ENCODE results near the gene SPINT2. TPM values are rescaled to one million over a fixed set of nuclear protein-coding genes. Genes with fewer than 3 reads are reported as not detected.

The SPINT2 gene
- total RNA-seq, 1 experiment from 2014 or later: not detected

GRCh38 chr19:38288123-38288855, 23.9 kb downstream of the SPINT2 start:
- no peak for TF ChIP-seq CTCF (conservative IDR thresholded peaks at IDR 0.05; ENCODE audit: low read depth, low read length)
- no peak for TF ChIP-seq EZH2 (IDR thresholded peaks at IDR 0.05; ENCODE audit: borderline replicate concordance, low read depth, low read length, poor library complexity, severe bottlenecking)
- H3K4me3 ChIP-seq (ENCODE audit: low read depth, low read length, poor library complexity, severe bottlenecking): no peak overlapping the region
- intact Hi-C loops (cut with micrococcal nuclease; ENCODE audit: unreplicated experiment): no loop called here
- no peaks in the 10 kb centered on the region for H3K9me3 ChIP-seq (ENCODE audit: low read depth, low read length, poor library complexity, severe bottlenecking)
- BruUV-seq (replicated peaks): no TSS peak
- ChIA-PET POLR2A (ENCODE audit: low non-redundant PET) (no interaction called here), CTCF (no interaction called here)
- H3K27ac ChIP-seq (ENCODE audit: low read depth, low read length, poor library complexity, severe bottlenecking): no peak overlapping the region
- H3K36me3 ChIP-seq (ENCODE audit: insufficient read depth, low read length, poor library complexity, severe bottlenecking): no peaks in the 10 kb centered on the region
- no peaks in the 10 kb centered on the region for H3K27me3 ChIP-seq (replicated peaks; ENCODE audit: insufficient read depth, low read depth, low read length, poor library complexity)
- no peaks in the 10 kb centered on the region for H3K4me1 ChIP-seq (ENCODE audit: insufficient read depth, low read length, poor library complexity, severe bottlenecking)
- no peak for DNase-seq (ENCODE audit: low spot score)

GRCh38 chr19:38289955-38290354, 25.6 kb downstream of the SPINT2 start:
- H3K27me3 ChIP-seq (replicated peaks; ENCODE audit: insufficient read depth, low read depth, low read length, poor library complexity): no peaks in the 10 kb centered on the region
- H3K27ac ChIP-seq (ENCODE audit: low read depth, low read length, poor library complexity, severe bottlenecking): no peak overlapping the region
- no peak for TF ChIP-seq CTCF (conservative IDR thresholded peaks at IDR 0.05; ENCODE audit: low read depth, low read length)
- TF ChIP-seq EZH2 (IDR thresholded peaks at IDR 0.05; ENCODE audit: borderline replicate concordance, low read depth, low read length, poor library complexity, severe bottlenecking): no peak
- POLR2A ChIA-PET (ENCODE audit: low non-redundant PET): no interaction called here
- DNase-seq (ENCODE audit: low spot score): no peak
- no TSS peak for BruUV-seq (replicated peaks)
- H3K4me1 ChIP-seq (ENCODE audit: insufficient read depth, low read length, poor library complexity, severe bottlenecking): no peaks in the 10 kb centered on the region
- CTCF ChIA-PET: no interaction called here
- H3K4me3 ChIP-seq (ENCODE audit: low read depth, low read length, poor library complexity, severe bottlenecking): no peak overlapping the region
- no peaks in the 10 kb centered on the region for H3K9me3 ChIP-seq (ENCODE audit: low read depth, low read length, poor library complexity, severe bottlenecking)
- intact Hi-C loops (cut with micrococcal nuclease; ENCODE audit: unreplicated experiment): no loop called here
- H3K36me3 ChIP-seq (ENCODE audit: insufficient read depth, low read length, poor library complexity, severe bottlenecking): no peaks in the 10 kb centered on the region

GRCh38 chr19:38290631-38291147, 26.3 kb downstream of the SPINT2 start:
- DNase-seq (ENCODE audit: low spot score): no peak
- POLR2A ChIA-PET (ENCODE audit: low non-redundant PET): no interaction called here
- intact Hi-C loops (cut with micrococcal nuclease; ENCODE audit: unreplicated experiment): no loop called here

More at GRCh38 chr19:38290631-38291147, 26.3 kb downstream of the SPINT2 start:
- H3K4me1 ChIP-seq (ENCODE audit: insufficient read depth, low read length, poor library complexity, severe bottlenecking): no peaks in the 10 kb centered on the region
- no peaks in the 10 kb centered on the region for H3K27me3 ChIP-seq (replicated peaks; ENCODE audit: insufficient read depth, low read depth, low read length, poor library complexity)
- CTCF ChIA-PET: no interaction called here
- no TSS peak for BruUV-seq (replicated peaks)
- TF ChIP-seq EZH2 (IDR thresholded peaks at IDR 0.05; ENCODE audit: borderline replicate concordance, low read depth, low read length, poor library complexity, severe bottlenecking): no peak
- no peak for TF ChIP-seq CTCF (conservative IDR thresholded peaks at IDR 0.05; ENCODE audit: low read depth, low read length)
- no peaks in the 10 kb centered on the region for H3K36me3 ChIP-seq (ENCODE audit: insufficient read depth, low read length, poor library complexity, severe bottlenecking)
- no peak overlapping the region for H3K4me3 ChIP-seq (ENCODE audit: low read depth, low read length, poor library complexity, severe bottlenecking)
- no peak overlapping the region for H3K27ac ChIP-seq (ENCODE audit: low read depth, low read length, poor library complexity, severe bottlenecking)
- no peaks in the 10 kb centered on the region for H3K9me3 ChIP-seq (ENCODE audit: low read depth, low read length, poor library complexity, severe bottlenecking)

Data from A673 (cell line).